ENCODE data around the gene BEST1.

- TF ChIP-seq EZH2 (IDR thresholded peaks at IDR 0.05) (no peak), POLR2AphosphoS5 (IDR thresholded peaks at IDR 0.05; ENCODE audit: borderline replicate concordance, low read depth, low read length) (no peak; the same call in 1 of the 2 replicates)
Observed at GRCh38 chr11:61964058-61964665, 14.0 kb downstream of the BEST1 start.
